ENCODE measurements around the gene NPDC1.

The NPDC1 gene

DNA sequence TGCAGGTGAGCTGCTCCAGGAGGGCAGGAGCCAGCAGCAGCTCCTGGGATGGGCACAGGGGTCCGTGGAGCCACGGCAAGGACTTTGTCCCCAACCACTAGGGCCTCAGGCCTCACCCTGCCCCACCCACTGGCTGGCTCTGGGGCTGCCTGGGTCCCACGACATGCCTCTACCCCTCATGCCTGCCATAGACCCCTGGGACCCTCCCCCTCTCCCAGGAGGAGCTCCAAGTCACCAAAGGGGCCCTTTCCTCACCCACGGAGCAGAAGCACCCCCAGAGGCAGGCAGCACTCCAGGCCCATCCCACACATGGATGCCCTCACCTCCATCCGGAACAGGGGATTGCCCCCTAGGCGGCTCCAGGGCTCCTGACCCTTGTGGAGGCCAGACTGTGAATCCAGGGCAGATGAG is 24.4 kb downstream of the NPDC1 start:
- H3K4me2 ChIP-seq (ENCODE audit: low read length), result no peak overlapping the region
- H3K4me3 ChIP-seq (ENCODE audit: low read depth, low read length), result no peak overlapping the region
- H3K27ac ChIP-seq, result no peak overlapping the region
- H3K4me1 ChIP-seq, result peaks cover 4% of the 10 kb centered on the region
- no peaks in the 10 kb centered on the region for H3K79me2 ChIP-seq
- H3K9me3 ChIP-seq (ENCODE audit: control insufficient read depth, low read length), result no peaks in the 10 kb centered on the region
- H3K27me3 ChIP-seq (ENCODE audit: control insufficient read depth, insufficient read depth, low read length), result no peaks in the 10 kb centered on the region
- no peaks in the 10 kb centered on the region for H3K36me3 ChIP-seq (ENCODE audit: control insufficient read depth, insufficient read depth, low read length)
- H3K9ac ChIP-seq, result no peak overlapping the region
- TF ChIP-seq, protein P1, sequence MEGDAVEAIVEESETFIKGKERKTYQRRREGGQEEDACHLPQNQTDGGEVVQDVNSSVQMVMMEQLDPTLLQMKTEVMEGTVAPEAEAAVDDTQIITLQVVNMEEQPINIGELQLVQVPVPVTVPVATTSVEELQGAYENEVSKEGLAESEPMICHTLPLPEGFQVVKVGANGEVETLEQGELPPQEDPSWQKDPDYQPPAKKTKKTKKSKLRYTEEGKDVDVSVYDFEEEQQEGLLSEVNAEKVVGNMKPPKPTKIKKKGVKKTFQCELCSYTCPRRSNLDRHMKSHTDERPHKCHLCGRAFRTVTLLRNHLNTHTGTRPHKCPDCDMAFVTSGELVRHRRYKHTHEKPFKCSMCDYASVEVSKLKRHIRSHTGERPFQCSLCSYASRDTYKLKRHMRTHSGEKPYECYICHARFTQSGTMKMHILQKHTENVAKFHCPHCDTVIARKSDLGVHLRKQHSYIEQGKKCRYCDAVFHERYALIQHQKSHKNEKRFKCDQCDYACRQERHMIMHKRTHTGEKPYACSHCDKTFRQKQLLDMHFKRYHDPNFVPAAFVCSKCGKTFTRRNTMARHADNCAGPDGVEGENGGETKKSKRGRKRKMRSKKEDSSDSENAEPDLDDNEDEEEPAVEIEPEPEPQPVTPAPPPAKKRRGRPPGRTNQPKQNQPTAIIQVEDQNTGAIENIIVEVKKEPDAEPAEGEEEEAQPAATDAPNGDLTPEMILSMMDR (IDR thresholded peaks at IDR 0.05), result no peak
- no peak overlapping the region for H2AFZ ChIP-seq

DNA sequence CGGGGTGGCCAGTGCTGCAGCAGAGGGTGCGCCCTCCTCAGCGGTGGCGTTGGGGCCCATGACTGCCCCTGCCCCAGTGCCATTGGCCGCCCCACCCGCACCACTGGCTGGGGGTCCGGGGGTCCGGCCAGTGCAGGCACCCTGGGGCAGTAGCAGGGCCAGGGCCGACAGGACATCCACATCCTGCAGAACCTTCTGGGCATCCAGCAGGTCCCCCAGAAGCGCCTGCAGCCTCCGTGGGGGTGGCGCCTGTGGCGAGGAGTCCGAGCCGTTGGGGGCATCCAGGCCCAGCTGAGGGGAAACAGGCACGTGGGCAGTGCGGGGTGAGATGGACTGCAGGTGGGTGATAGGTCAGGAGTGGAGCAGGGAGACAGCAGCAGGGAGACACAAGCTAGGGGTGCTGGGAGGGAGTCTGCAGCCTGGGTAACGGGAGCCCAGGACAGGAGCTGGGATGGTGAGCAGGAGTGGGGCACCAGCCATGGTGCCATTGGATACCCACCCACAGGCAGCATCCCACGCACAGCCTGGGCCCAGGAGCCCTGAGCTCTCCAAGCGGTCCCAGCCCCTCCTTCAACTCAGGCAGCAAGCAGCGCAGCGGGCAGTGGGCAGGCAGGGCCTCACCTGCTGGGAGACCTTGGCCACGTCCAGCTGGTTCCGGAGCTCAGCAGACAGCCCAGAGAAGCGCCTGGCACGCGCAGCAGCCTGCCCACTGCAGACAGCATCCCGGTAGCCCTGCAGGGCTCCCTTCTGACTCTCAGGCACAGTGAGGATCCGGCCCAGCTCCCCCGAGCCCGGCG is 25.0 kb downstream of the NPDC1 start:
- no peak overlapping the region for H3K4me2 ChIP-seq (ENCODE audit: low read length)
- no peak overlapping the region for H3K9ac ChIP-seq
- no peak overlapping the region for H2AFZ ChIP-seq
- no peaks in the 10 kb centered on the region for H3K9me3 ChIP-seq (ENCODE audit: control insufficient read depth, low read length)
- H3K79me2 ChIP-seq, result no peaks in the 10 kb centered on the region
- H3K4me1 ChIP-seq, result peaks cover 1% of the 10 kb centered on the region
- H3K27me3 ChIP-seq (ENCODE audit: control insufficient read depth, insufficient read depth, low read length), result no peaks in the 10 kb centered on the region
- H3K27ac ChIP-seq, result no peak overlapping the region
- no peak overlapping the region for H3K4me3 ChIP-seq (ENCODE audit: low read depth, low read length)
- H3K36me3 ChIP-seq (ENCODE audit: control insufficient read depth, insufficient read depth, low read length), result no peaks in the 10 kb centered on the region
- TF ChIP-seq, protein P1 (IDR thresholded peaks at IDR 0.05), result no peak

- Histone ChIP-seq H3K4me2 (ENCODE audit: low read length) (no peak overlapping the region), H3K9me3 (ENCODE audit: control insufficient read depth, low read length) (no peaks in the 10 kb centered on the region), H3K4me1 (no peaks in the 10 kb centered on the region), H3K79me2 (no peaks in the 10 kb centered on the region), H3K36me3 (ENCODE audit: control insufficient read depth, insufficient read depth, low read length) (no peaks in the 10 kb centered on the region), H3K4me3 (ENCODE audit: low read depth, low read length) (no peak overlapping the region), H3K27me3 (ENCODE audit: control insufficient read depth, insufficient read depth, low read length) (no peaks in the 10 kb centered on the region), H2AFZ (no peak overlapping the region), H3K9ac (no peak overlapping the region), H3K27ac (no peak overlapping the region)
- TF ChIP-seq, protein P1 (IDR thresholded peaks at IDR 0.05), result no peak
These were observed 25.9 kb downstream of the NPDC1 start for GRCh38 chr9:137019891-137020683.

GRCh38 chr9:137018761-137019559 is 27.0 kb downstream of the NPDC1 start:
- no peaks in the 10 kb centered on the region for H3K36me3 ChIP-seq (ENCODE audit: control insufficient read depth, insufficient read depth, low read length)

More at GRCh38 chr9:137018761-137019559, 27.0 kb downstream of the NPDC1 start:
- H3K9me3 ChIP-seq (ENCODE audit: control insufficient read depth, low read length), result no peaks in the 10 kb centered on the region
- H2AFZ ChIP-seq, result no peak overlapping the region
- TF ChIP-seq, protein P1 (IDR thresholded peaks at IDR 0.05), result no peak
- no peaks in the 10 kb centered on the region for H3K79me2 ChIP-seq
- no peaks in the 10 kb centered on the region for H3K4me1 ChIP-seq
- no peak overlapping the region for H3K4me2 ChIP-seq (ENCODE audit: low read length)
- H3K27ac ChIP-seq, result no peak overlapping the region
- H3K27me3 ChIP-seq (ENCODE audit: control insufficient read depth, insufficient read depth, low read length), result no peaks in the 10 kb centered on the region
- H3K9ac ChIP-seq, result no peak overlapping the region
- no peak overlapping the region for H3K4me3 ChIP-seq (ENCODE audit: low read depth, low read length)
